WTC11 (cell line): ENCODE results near the gene CCBE1. TPM values are rescaled to one million over a fixed set of nuclear protein-coding genes. Genes with fewer than 3 reads are reported as not detected.

Source experiments
- ATAC-seq: fragments of 200-7000 bp; cut with Tn5 transposase; 2 replicates; pipeline ENCODE4 v1.10.0; 2021; ENCODE audit warnings: mild to moderate bottlenecking, moderate library complexity
- CTCF ChIA-PET: fragments of 300-600 bp; sonication (Branson Sonifier 250); formaldehyde crosslinking; loops from one replicate; lab custom pipeline; 2021; ENCODE audit warnings: antibody characterized with exemption; lab: Charles Lee
- POLR2A ChIA-PET: fragments of 350-600 bp; sonication (Branson Sonifier 250); formaldehyde crosslinking; loops from one replicate; lab custom pipeline; 2021; ENCODE audit warnings: antibody characterized with exemption; lab: Charles Lee
- DNase-seq: peaks from one replicate; pipeline ENCODE4 v3.0.0; 2021; ENCODE audit warnings: low spot score
- H3K27ac Mint-ChIP-seq: 2 replicates; pipeline ENCODE4 v1.8.0; 2021; ENCODE audit warnings: mixed read lengths
- H3K27me3 Mint-ChIP-seq: 2 replicates; pipeline ENCODE4 v1.8.0; 2021; ENCODE audit warnings: low read depth, mild to moderate bottlenecking, moderate library complexity, mixed read lengths
- H3K36me3 Mint-ChIP-seq: 2 replicates; pipeline ENCODE4 v1.8.0; 2021; ENCODE audit warnings: mixed read lengths
- H3K4me1 Mint-ChIP-seq: 2 replicates; pipeline ENCODE4 v1.8.0; 2022; ENCODE audit warnings: mixed read lengths
- H3K4me3 Mint-ChIP-seq: 2 replicates; pipeline ENCODE4 v1.8.0; 2021; ENCODE audit warnings: mild to moderate bottlenecking, moderate library complexity, mixed read lengths
- H3K9me3 Mint-ChIP-seq: 2 replicates; pipeline ENCODE4 v1.8.0; 2021; ENCODE audit warnings: mixed read lengths
- ARID4B ChIP-seq: sonication (generic); formaldehyde crosslinking; IDR thresholded peaks from 2 replicates; pipeline ENCODE4 v1.8.0; 2023; ENCODE audit warnings: missing genetic modification reagents, mild to moderate bottlenecking, borderline replicate concordance
- ATF2 ChIP-seq: sonication (generic); formaldehyde crosslinking; IDR thresholded peaks from 2 replicates; pipeline ENCODE4 v1.8.1; 2022; ENCODE audit warnings: low read depth, missing genetic modification reagents, borderline replicate concordance
- CDX4 ChIP-seq: fragments of 250-450 bp; sonication (Bioruptor Pico); IDR thresholded peaks from 2 replicates; pipeline ENCODE4 v1.9.0; 2021; ENCODE audit warnings: moderate library complexity, mild to moderate bottlenecking, inconsistent platforms, borderline replicate concordance
- ESRRA ChIP-seq: sonication (generic); formaldehyde crosslinking; IDR thresholded peaks from 2 replicates; pipeline ENCODE4 v1.8.1; 2022; ENCODE audit warnings: mild to moderate bottlenecking, missing genetic modification reagents, borderline replicate concordance
- ETV6 ChIP-seq: sonication (generic); formaldehyde crosslinking; IDR thresholded peaks from 2 replicates; pipeline ENCODE4 v1.8.1; 2022; ENCODE audit warnings: mild to moderate bottlenecking, missing genetic modification reagents
- NFE2L1 ChIP-seq: sonication (generic); formaldehyde crosslinking; IDR thresholded peaks from 2 replicates; pipeline ENCODE4 v1.8.1; 2023; ENCODE audit warnings: missing genetic modification reagents
- NR2C2 ChIP-seq: sonication (generic); formaldehyde crosslinking; IDR thresholded peaks from 2 replicates; pipeline ENCODE4 v1.8.0; 2022; ENCODE audit warnings: mild to moderate bottlenecking, missing genetic modification reagents
- SOX15 ChIP-seq: fragments of 250-450 bp; sonication (Bioruptor Pico); IDR thresholded peaks from 2 replicates; pipeline ENCODE4 v1.9.0; 2021; ENCODE audit warnings: mild to moderate bottlenecking
- TEAD4 ChIP-seq: sonication (generic); formaldehyde crosslinking; IDR thresholded peaks from 2 replicates; pipeline ENCODE4 v1.8.0; 2022; ENCODE audit warnings: mild to moderate bottlenecking, missing genetic modification reagents
- USF1 ChIP-seq: sonication (generic); formaldehyde crosslinking; IDR thresholded peaks from 2 replicates; pipeline ENCODE4 v1.8.0; 2022; ENCODE audit warnings: mild to moderate bottlenecking, missing genetic modification reagents
- ZBTB21 ChIP-seq: sonication (generic); formaldehyde crosslinking; IDR thresholded peaks from 2 replicates; pipeline ENCODE4 v1.8.1; 2023; ENCODE audit warnings: mild to moderate bottlenecking, missing genetic modification reagents, borderline replicate concordance
- total RNA-seq: library from RNA; stranded (reverse); gene quantifications from 3 replicates; pipeline ENCODE4 v1.2.3, GENCODE V29; 2021
- TF ChIP-seq, protein P1 (sequence below): sonication (generic); formaldehyde crosslinking; IDR thresholded peaks from 2 replicates; pipeline ENCODE4 v1.8.0; 2022; ENCODE audit warnings: mild to moderate bottlenecking, missing genetic modification reagents
- TF ChIP-seq, protein P2 (sequence below): fragments of 250-450 bp; sonication (Bioruptor Pico); IDR thresholded peaks from 2 replicates; pipeline ENCODE4 v1.8.0; 2021; ENCODE audit warnings: mild to moderate bottlenecking
- TF ChIP-seq, protein P3 (sequence below): sonication (generic); formaldehyde crosslinking; IDR thresholded peaks from 2 replicates; pipeline ENCODE4 v1.8.1; 2023; ENCODE audit warnings: mild to moderate bottlenecking, missing genetic modification reagents, borderline replicate concordance

Gene CCBE1
- total RNA-seq, 1 experiment from 2014 or later: 9.7 TPM

DNA sequence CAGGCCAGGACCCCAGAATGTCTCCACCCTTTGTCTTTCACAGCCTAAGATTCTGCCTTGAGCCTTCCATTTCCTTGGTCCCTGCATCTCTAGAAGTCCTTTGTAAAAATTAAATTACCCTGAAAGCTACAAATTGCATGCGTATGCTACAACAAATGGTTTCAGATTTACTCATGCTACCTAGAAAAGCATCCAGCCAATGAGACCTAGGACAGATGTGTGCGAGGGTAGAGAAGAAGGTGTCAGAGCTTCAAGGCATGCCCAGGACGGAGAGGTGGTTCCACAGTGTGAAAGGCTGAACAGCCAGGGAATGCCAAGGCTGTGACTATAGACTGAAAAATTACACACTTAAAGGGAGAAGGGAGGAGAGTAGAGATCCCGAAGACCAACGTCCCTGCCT lies 40.2 kb downstream of the CCBE1 start (continued):
- TF ChIP-seq CDX4 (CRISPR knock-in tag) (no peak), SOX15 (CRISPR knock-in tag) (no peak), ATF2 (no peak), ETV6 (CRISPR knock-in tag) (no peak)
- TF ChIP-seq, protein P1, sequence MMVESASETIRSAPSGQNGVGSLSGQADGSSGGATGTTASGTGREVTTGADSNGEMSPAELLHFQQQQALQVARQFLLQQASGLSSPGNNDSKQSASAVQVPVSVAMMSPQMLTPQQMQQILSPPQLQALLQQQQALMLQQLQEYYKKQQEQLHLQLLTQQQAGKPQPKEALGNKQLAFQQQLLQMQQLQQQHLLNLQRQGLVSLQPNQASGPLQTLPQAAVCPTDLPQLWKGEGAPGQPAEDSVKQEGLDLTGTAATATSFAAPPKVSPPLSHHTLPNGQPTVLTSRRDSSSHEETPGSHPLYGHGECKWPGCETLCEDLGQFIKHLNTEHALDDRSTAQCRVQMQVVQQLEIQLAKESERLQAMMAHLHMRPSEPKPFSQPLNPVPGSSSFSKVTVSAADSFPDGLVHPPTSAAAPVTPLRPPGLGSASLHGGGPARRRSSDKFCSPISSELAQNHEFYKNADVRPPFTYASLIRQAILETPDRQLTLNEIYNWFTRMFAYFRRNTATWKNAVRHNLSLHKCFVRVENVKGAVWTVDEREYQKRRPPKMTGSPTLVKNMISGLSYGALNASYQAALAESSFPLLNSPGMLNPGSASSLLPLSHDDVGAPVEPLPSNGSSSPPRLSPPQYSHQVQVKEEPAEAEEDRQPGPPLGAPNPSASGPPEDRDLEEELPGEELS: no peak
- TF ChIP-seq, all 79 proteins: peak for 0

DNA sequence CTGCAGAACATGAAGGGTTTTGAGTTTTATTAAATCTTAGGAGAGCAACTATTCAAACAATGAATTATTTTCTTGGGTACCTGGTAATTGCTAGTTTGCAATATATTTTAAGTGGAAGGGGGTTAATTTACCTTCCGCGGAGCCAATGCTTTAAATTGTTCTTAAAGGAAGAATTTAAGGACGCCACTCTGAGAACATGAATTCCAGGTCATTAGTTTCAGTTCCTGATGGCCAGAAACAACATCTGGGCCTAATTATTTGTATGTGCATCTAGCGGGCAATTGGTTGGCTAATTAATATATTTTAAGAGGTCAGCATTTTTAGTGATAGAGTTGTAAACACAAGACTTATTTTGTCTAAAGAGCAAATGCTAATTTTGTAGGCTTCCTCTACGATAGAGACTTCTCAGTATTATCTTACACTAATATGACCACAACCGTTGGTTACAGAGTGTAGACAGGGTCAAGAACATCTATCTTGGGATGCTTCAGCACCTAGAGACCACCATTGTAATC lies 40.8 kb downstream of the CCBE1 start:
- POLR2A ChIA-PET: no interaction called here
- H3K9me3 Mint-ChIP-seq: no peaks in the 10 kb centered on the region
- no peak overlapping the region for H3K4me3 Mint-ChIP-seq
- CTCF ChIA-PET: interaction anchor here (1.2 kb wide), 1 partner anchor 41 kb away, joined by 4 read pairs; the partner anchor contains the start of gene CCBE1
- no peaks in the 10 kb centered on the region for H3K27me3 Mint-ChIP-seq
- TF ChIP-seq, protein P2, sequence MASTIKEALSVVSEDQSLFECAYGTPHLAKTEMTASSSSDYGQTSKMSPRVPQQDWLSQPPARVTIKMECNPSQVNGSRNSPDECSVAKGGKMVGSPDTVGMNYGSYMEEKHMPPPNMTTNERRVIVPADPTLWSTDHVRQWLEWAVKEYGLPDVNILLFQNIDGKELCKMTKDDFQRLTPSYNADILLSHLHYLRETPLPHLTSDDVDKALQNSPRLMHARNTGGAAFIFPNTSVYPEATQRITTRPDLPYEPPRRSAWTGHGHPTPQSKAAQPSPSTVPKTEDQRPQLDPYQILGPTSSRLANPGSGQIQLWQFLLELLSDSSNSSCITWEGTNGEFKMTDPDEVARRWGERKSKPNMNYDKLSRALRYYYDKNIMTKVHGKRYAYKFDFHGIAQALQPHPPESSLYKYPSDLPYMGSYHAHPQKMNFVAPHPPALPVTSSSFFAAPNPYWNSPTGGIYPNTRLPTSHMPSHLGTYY: no peak
- TF ChIP-seq ARID4B (CRISPR knock-in tag) (no peak), USF1 (CRISPR knock-in tag) (no peak), ESRRA (no peak), ZBTB21 (CRISPR knock-in tag) (no peak), NFE2L1 (CRISPR knock-in tag) (no peak), TEAD4 (CRISPR knock-in tag) (no peak), NR2C2 (CRISPR knock-in tag) (no peak)
- TF ChIP-seq, protein P3, sequence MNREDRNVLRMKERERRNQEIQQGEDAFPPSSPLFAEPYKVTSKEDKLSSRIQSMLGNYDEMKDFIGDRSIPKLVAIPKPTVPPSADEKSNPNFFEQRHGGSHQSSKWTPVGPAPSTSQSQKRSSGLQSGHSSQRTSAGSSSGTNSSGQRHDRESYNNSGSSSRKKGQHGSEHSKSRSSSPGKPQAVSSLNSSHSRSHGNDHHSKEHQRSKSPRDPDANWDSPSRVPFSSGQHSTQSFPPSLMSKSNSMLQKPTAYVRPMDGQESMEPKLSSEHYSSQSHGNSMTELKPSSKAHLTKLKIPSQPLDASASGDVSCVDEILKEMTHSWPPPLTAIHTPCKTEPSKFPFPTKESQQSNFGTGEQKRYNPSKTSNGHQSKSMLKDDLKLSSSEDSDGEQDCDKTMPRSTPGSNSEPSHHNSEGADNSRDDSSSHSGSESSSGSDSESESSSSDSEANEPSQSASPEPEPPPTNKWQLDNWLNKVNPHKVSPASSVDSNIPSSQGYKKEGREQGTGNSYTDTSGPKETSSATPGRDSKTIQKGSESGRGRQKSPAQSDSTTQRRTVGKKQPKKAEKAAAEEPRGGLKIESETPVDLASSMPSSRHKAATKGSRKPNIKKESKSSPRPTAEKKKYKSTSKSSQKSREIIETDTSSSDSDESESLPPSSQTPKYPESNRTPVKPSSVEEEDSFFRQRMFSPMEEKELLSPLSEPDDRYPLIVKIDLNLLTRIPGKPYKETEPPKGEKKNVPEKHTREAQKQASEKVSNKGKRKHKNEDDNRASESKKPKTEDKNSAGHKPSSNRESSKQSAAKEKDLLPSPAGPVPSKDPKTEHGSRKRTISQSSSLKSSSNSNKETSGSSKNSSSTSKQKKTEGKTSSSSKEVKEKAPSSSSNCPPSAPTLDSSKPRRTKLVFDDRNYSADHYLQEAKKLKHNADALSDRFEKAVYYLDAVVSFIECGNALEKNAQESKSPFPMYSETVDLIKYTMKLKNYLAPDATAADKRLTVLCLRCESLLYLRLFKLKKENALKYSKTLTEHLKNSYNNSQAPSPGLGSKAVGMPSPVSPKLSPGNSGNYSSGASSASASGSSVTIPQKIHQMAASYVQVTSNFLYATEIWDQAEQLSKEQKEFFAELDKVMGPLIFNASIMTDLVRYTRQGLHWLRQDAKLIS (CRISPR knock-in tag): no peak
- ATAC-seq (no peak), DNase-seq (no peak)
- no peaks in the 10 kb centered on the region for H3K36me3 Mint-ChIP-seq
- H3K4me1 Mint-ChIP-seq: peaks cover 6% of the 10 kb centered on the region; the same call in 1 of the 2 replicates
- H3K27ac Mint-ChIP-seq: no peak overlapping the region
